NAMALWA (cell line): ENCODE results near the gene GK.
"Not testable (repeated sequence)": the region's sequence is repeated elsewhere in the genome, so short reads cannot be mapped to it uniquely, and the experiment has no call there.

Experiments used
- DNase-seq: peaks from one replicate; pipeline ENCODE4 v3.0.0-alpha.2; 2015; ENCODE audit warnings: low spot score

The GK gene

GRCh38 chrX:30712214-30712613 is 59.0 kb downstream of the GK start:
- DNase-seq, result no peak

GRCh38 chrX:30713061-30713525 is 59.9 kb downstream of the GK start:
- peak; percentile 54 for DNase-seq

- DNase-seq, result no peak
Observed at GRCh38 chrX:30714138-30714537, 60.9 kb downstream of the GK start.

GRCh38 chrX:30715976-30716375 is 62.8 kb downstream of the GK start:
- DNase-seq, result no peak

- DNase-seq, result no peak
Observed at GRCh38 chrX:30733852-30734660, 80.8 kb downstream of the GK start.

GRCh38 chrX:30734782-30735181 is 81.6 kb downstream of the GK start:
- DNase-seq, result no peak

DNA sequence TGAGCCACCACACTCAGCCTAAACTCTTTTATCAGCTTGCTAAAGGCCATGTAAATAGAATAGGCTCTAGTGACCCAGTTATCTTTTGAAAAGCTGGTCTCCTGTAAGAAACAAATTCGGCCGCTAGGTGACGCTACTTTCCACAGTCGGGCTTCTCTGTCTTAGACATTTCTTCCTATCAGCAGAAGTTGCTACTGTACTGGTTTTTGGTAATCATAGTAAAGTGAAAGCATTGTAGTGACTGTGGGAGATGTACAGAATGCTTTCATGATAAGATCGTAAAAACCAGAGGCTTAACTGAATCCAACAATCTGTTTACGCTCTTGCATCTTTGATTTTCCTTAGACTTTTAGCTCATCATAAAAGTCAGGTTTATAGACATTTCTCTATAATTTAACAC is 82.6 kb downstream of the GK start:
- DNase-seq, result peak; percentile 77

DNA sequence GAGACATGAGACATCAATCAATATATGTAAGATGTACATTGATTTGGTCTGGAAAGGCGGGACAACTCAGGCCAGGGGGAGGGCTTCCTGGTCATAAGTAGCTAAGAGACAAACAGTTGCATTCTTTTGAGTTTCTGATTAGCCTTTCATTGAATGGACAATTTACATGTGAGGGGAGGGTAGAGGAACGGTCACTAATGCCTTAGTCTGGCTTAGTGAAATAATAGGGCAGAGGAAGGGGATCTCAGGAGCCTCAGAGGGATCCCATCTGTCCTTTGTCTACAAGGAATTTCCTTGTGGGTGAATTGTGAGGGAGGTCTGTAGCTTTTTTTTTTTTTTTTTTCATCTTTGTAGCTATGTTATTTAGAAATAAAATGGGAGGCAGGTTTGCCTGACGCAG is 88.3 kb downstream of the GK start:
- no peak for DNase-seq

- no peak for DNase-seq
Observed at GRCh38 chrX:30748342-30748960, 95.2 kb downstream of the GK start.

- no peak for DNase-seq
Observed at GRCh38 chrX:30751497-30751896, 98.3 kb downstream of the GK start.

DNA sequence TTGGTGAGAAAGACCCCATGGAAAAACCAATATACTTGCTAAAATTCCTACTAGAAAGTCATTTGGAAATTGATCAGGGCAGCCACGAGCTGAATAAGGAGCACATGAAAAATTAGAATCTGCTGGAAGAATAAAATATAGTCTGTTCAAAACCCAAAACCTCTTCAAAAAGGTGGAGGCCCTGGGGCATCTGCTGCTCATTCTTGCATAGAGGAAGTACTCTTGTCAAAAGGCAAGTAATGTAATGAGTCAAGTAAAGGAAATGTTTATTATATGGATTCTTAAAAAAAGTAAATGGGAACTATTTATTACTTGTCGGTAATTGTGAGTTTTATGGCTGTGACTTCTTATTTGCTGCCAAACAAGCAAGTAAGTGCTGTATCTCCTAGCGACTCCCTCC is 109.5 kb downstream of the GK start:
- no peak for DNase-seq

DNA sequence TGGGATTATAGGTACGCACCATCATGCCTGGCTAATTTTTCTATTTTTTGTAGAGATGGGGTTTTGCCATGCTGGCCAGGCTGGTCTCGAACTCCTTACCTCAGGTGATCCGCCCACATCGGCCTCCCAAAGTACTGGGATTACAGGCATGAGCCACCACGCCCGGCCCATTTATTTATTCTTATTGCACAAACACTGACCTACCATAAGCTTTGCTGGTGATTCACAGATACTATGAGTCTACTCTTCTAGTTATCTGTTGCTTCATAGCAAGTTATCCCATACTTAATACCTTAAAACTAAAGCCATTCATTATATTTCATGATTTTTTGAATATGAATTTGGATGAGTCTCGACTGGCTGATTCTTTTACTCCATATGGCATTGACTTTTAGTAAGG is 120.5 kb downstream of the GK start:
- not testable (repeated sequence) for DNase-seq

DNA sequence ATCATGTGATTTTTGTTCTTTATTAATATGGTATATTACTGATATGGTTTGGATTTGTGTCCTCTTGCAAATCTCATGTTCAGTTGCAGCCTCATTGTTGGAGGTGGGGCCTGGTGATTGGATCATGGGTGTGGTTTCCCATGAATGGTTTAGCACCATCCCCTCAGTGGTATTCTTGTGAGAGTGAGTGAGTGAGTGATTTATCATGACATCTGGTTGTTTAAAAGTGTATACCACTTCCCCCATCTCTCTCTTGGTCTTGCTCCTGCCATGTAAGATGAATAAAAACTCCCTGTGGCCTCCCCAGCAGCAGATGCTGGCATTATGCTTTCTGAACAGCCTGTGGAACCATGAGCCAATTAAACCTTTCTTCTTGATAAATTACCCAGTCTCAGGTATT is 124.4 kb downstream of the GK start:
- DNase-seq, result no peak

GRCh38 chrX:30779453-30780030 is 126.3 kb downstream of the GK start:
- DNase-seq, result no peak
